HG02798 (cell line): ENCODE results near the gene NCOR2.

Experiments
- ATAC-seq: cut with Tn5 transposase; IDR thresholded peaks from one replicate; pipeline ENCODE4 v1.9.1; 2021; ENCODE audit warnings: mild to moderate bottlenecking; ENCODE audit not compliant: unreplicated experiment, poor library complexity

NCOR2 gene

GRCh38 chr12:124578445-124578844 lies 11.0 kb upstream of the NCOR2 start:
- no peak for ATAC-seq

- ATAC-seq = no peak
These were observed 10.6 kb upstream of the NCOR2 start for GRCh38 chr12:124577986-124578385.

- no peak for ATAC-seq
These were observed 10.0 kb upstream of the NCOR2 start for GRCh38 chr12:124577374-124577773.

- no peak for ATAC-seq
These were observed 8.7 kb upstream of the NCOR2 start for GRCh38 chr12:124576061-124576650.

GRCh38 chr12:124573839-124574786 lies 6.7 kb upstream of the NCOR2 start:
- no peak for ATAC-seq

- no peak for ATAC-seq
These were observed 4.1 kb upstream of the NCOR2 start for GRCh38 chr12:124571556-124571955.

GRCh38 chr12:124570810-124571209 lies 3.4 kb upstream of the NCOR2 start:
- no peak for ATAC-seq

- ATAC-seq = no peak
These were observed 2.1 kb upstream of the NCOR2 start for GRCh38 chr12:124569375-124570148.

GRCh38 chr12:124568431-124569374 lies 1.3 kb upstream of the NCOR2 start:
- ATAC-seq = no peak

- ATAC-seq = peak; percentile 72
These were observed 411 bp upstream of the NCOR2 start for GRCh38 chr12:124567673-124568373.

- ATAC-seq = peak; percentile 51
These were observed 1.0 kb downstream of the NCOR2 start for GRCh38 chr12:124566161-124566996.

GRCh38 chr12:124565656-124566160 lies 1.7 kb downstream of the NCOR2 start:
- ATAC-seq = no peak

- ATAC-seq = no peak
These were observed 2.4 kb downstream of the NCOR2 start for GRCh38 chr12:124564971-124565491.

GRCh38 chr12:124564232-124564958 lies 3.0 kb downstream of the NCOR2 start:
- ATAC-seq = no peak

- ATAC-seq = no peak
These were observed 3.6 kb downstream of the NCOR2 start for GRCh38 chr12:124563809-124564208.

GRCh38 chr12:124563401-124563800 lies 4.0 kb downstream of the NCOR2 start:
- no peak for ATAC-seq

GRCh38 chr12:124562796-124563181 lies 4.6 kb downstream of the NCOR2 start:
- ATAC-seq = no peak
